HL-60 (cell line): ENCODE results near the gene RASSF8.

Experiments
- DNase-seq, 2 experiments: peaks; one replicate each; pipeline ENCODE4 v3.0.0-alpha.2; 2010 to 2020; ENCODE audit warnings: low read depth in 1 of 2, low spot score in 1 of 2
- H3K27ac ChIP-seq: fragments of 250-450 bp; sonication (Bioruptor Pico); replicated peaks from 2 replicates; pipeline ENCODE4 v1.5.1; 2020; ENCODE audit warnings: mild to moderate bottlenecking, moderate library complexity
- H3K27me3 ChIP-seq: fragments of 250-450 bp; sonication (Bioruptor Pico); 2 replicates; pipeline ENCODE4 v1.5.1; 2021; ENCODE audit warnings: mild to moderate bottlenecking, moderate library complexity; ENCODE audit not compliant: insufficient read depth, poor library complexity, severe bottlenecking
- H3K4me3 ChIP-seq: replicated peaks from 2 replicates; pipeline ENCODE4 v1.5.1; 2011; ENCODE audit warnings: mild to moderate bottlenecking, control low read depth, low read length; ENCODE audit not compliant: insufficient read depth
- GABPA ChIP-seq: IDR thresholded peaks from 2 replicates; pipeline ENCODE4 v1.6.1; 2012; ENCODE audit warnings: low read depth
- POLR2AphosphoS5 ChIP-seq: IDR thresholded peaks from 2 replicates; pipeline ENCODE4 v1.6.1; 2012; ENCODE audit warnings: low read depth
- SPI1 ChIP-seq: IDR thresholded peaks from 2 replicates; pipeline ENCODE4 v1.6.1; 2012; ENCODE audit warnings: low read depth, mild to moderate bottlenecking, borderline replicate concordance
- TF ChIP-seq, protein P1 (sequence below): IDR thresholded peaks from one replicate; pipeline ENCODE4 v1.5.1; 2011; ENCODE audit warnings: low read length, control low read depth, inconsistent platforms; ENCODE audit not compliant: insufficient read depth
- TF ChIP-seq, protein P2 (sequence below): IDR thresholded peaks from 2 replicates; pipeline ENCODE4 v1.6.1; 2012; ENCODE audit warnings: low read depth; ENCODE audit not compliant: insufficient replicate concordance

RASSF8 gene

DNA sequence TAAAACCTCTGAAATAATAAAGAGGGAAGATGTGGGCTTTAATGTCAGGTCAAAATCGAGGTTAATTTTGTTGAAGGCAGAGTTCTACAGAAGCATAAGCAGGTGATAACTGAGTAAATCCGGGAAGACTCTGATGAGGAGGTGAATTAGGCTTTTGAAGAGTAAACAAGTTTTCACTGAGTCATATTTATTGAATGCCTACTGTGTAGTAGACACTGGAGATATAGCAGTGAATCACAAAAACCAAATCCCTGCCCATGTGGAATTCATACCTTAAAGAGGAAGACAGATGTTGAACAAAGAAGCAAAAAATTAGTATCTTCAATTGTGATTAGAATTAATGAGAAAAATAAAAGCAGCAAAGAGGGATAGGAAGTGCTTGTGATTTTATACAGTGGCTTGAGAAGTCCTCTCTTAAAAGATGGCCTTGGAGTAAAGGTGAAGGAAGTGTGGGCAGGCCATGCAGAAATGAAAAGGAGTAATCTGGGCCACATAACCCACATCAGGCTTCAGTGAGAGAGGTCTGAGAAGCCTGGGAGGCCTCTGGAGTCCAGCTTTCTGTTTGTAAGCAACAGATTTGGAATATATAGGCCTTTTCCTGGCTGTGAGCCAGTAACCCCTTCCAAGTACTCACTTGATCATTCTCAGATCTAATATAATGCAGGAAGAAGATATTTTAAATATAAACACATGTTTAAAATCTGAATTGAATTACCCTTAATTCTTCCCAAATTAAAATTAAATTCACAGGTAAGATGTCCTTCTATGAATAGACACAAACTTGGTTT lies 119.6 kb downstream of the RASSF8 start:
- H3K27ac ChIP-seq, result no peak overlapping the region
- no peaks in the 10 kb centered on the region for H3K27me3 ChIP-seq
- no peak for TF ChIP-seq SPI1
- TF ChIP-seq, protein P1, sequence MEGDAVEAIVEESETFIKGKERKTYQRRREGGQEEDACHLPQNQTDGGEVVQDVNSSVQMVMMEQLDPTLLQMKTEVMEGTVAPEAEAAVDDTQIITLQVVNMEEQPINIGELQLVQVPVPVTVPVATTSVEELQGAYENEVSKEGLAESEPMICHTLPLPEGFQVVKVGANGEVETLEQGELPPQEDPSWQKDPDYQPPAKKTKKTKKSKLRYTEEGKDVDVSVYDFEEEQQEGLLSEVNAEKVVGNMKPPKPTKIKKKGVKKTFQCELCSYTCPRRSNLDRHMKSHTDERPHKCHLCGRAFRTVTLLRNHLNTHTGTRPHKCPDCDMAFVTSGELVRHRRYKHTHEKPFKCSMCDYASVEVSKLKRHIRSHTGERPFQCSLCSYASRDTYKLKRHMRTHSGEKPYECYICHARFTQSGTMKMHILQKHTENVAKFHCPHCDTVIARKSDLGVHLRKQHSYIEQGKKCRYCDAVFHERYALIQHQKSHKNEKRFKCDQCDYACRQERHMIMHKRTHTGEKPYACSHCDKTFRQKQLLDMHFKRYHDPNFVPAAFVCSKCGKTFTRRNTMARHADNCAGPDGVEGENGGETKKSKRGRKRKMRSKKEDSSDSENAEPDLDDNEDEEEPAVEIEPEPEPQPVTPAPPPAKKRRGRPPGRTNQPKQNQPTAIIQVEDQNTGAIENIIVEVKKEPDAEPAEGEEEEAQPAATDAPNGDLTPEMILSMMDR, result no peak
- TF ChIP-seq, protein P2, sequence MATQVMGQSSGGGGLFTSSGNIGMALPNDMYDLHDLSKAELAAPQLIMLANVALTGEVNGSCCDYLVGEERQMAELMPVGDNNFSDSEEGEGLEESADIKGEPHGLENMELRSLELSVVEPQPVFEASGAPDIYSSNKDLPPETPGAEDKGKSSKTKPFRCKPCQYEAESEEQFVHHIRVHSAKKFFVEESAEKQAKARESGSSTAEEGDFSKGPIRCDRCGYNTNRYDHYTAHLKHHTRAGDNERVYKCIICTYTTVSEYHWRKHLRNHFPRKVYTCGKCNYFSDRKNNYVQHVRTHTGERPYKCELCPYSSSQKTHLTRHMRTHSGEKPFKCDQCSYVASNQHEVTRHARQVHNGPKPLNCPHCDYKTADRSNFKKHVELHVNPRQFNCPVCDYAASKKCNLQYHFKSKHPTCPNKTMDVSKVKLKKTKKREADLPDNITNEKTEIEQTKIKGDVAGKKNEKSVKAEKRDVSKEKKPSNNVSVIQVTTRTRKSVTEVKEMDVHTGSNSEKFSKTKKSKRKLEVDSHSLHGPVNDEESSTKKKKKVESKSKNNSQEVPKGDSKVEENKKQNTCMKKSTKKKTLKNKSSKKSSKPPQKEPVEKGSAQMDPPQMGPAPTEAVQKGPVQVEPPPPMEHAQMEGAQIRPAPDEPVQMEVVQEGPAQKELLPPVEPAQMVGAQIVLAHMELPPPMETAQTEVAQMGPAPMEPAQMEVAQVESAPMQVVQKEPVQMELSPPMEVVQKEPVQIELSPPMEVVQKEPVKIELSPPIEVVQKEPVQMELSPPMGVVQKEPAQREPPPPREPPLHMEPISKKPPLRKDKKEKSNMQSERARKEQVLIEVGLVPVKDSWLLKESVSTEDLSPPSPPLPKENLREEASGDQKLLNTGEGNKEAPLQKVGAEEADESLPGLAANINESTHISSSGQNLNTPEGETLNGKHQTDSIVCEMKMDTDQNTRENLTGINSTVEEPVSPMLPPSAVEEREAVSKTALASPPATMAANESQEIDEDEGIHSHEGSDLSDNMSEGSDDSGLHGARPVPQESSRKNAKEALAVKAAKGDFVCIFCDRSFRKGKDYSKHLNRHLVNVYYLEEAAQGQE, result no peak
- TF ChIP-seq POLR2AphosphoS5, result no peak
- no peak for TF ChIP-seq GABPA
- DNase-seq, result no peak
- no peak overlapping the region for H3K4me3 ChIP-seq

DNA sequence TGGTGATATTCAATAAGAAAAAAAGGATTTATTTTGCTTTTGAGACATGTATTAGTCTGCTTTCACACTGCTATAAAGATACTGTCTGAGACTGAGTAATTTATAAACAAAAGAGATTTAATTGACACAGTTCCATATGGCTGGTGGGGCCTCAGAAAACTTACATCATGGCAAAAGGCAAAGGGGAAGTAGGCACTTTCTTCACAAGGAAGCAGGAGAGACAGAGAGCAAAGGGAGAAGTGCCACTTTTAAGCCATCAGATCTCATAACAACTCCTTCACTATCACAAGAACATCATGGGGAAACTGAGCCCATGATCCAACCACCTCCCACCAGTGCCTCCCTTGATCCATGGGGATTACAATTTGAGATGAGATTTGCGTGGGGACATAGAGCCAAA lies 122.4 kb downstream of the RASSF8 start:
- H3K27ac ChIP-seq, result no peak overlapping the region
- no peak overlapping the region for H3K4me3 ChIP-seq
- H3K27me3 ChIP-seq, result no peaks in the 10 kb centered on the region
- peak; percentile 33 to 57 for DNase-seq
- TF ChIP-seq SPI1, result peak; percentile 86
- no peak for TF ChIP-seq POLR2AphosphoS5

DNA sequence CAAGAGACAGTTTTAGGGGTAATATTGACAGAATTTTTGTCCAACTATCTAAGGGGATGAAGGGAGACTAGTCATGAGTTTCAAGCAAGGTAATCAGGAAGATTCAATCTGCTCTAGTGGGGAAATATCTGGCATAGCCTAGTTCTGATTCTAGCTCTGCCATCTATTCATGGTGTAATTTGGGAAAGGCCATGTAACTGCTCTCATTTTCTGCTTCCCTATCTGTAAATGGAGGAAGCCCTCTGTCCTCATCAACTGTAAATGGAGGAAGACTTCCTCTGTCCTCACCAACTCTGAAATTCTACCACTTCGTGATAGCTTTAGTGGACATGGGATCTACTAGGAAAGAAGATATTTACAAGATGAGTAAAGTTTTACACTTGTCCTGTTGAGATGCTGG lies 128.5 kb downstream of the RASSF8 start:
- no peak overlapping the region for H3K4me3 ChIP-seq
- no peaks in the 10 kb centered on the region for H3K27me3 ChIP-seq
- H3K27ac ChIP-seq, result no peak overlapping the region
- DNase-seq, result no peak
- no peak for TF ChIP-seq SPI1
- TF ChIP-seq, protein P2, result no peak
- no peak for TF ChIP-seq POLR2AphosphoS5
- TF ChIP-seq, protein P1, result no peak
- no peak for TF ChIP-seq GABPA

DNA sequence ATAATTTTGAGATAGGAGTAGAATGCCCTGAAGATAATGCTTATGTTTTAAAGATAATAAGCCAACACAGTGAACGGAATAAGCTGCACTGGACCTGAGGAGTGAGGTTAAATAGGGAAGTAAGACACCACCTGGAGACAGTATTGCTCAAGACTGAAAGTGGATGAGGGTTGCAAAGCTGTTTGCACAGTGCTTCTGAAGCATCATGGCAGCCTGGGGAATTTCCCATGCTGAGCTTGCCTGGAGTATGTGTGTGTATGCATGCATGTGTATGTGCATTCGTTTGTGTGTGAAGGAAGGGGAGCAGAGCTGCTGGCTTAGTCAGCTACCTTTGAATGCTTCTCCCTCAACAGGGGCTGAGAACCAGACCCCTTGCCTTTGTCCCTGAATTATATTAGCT lies 130.5 kb downstream of the RASSF8 start:
- H3K4me3 ChIP-seq, result no peak overlapping the region
- TF ChIP-seq GABPA, result no peak
- no peak for TF ChIP-seq SPI1
- TF ChIP-seq POLR2AphosphoS5, result no peak
- TF ChIP-seq, protein P2, result no peak
- TF ChIP-seq, protein P1, result no peak
- H3K27me3 ChIP-seq, result no peaks in the 10 kb centered on the region
- peak in 1 of 2 experiments; percentile 20 for DNase-seq
- H3K27ac ChIP-seq, result no peak overlapping the region
